Measurements from ENCODE around the gene CLC.
"Not testable (repeated sequence)": the region's sequence is repeated elsewhere in the genome, so short reads cannot be mapped to it uniquely, and the experiment has no call there.

CLC gene

DNA sequence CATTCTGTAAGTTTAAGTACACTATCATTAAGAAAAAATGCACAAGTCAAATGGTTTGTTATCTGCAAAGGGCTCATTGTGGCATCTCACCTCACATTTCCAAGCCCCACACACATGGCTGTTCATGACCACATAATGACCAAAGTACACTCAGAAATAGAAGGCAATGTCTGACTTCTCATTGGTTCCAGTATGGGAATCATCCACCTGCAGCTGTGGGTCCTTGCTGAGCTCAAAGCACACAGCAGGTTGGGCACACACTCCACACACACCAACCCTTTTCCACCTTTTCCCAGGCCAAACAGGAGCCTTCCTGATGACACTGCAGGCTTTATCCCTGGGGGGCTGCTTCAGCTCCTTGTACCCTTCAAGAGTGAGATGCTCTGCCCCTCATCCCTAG lies 11.8 kb downstream of the CLC start:
- Histone ChIP-seq H3K36me3 (ENCODE audit: control insufficient read depth, insufficient read depth, low read length) (no peaks in the 10 kb centered on the region), H3K4me3 (ENCODE audit: low read length) (no peak overlapping the region), H3K27me3 (ENCODE audit: control insufficient read depth, insufficient read depth, low read length) (no peaks in the 10 kb centered on the region), H3K9ac (ENCODE audit: low read length) (no peak overlapping the region), H3K4me1 (ENCODE audit: control insufficient read depth, insufficient read depth, low read length) (no peaks in the 10 kb centered on the region), H3K27ac (ENCODE audit: low read depth, low read length) (no peak overlapping the region)

DNA sequence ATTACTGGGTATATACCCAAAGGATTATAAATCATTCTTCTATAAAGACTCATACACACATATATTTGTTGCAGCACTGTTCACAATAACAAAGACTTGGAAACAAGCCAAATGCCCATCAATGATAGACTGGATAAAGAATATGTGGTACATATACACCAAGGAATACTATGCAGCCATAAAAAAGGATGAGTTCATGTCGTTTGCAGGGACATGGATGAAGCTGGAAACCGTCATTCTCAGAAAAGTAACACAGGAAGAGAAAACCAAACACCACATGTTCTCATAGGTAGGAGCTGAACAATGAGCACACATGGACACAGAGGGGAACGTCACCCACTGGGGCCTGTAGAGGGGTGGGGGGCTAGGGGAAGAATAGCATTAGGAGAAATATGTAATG lies 17.7 kb downstream of the CLC start:
- not testable (repeated sequence) for H3K4me1 ChIP-seq (ENCODE audit: control insufficient read depth, insufficient read depth, low read length); H3K27ac ChIP-seq (ENCODE audit: low read depth, low read length); H3K27me3 ChIP-seq (ENCODE audit: control insufficient read depth, insufficient read depth, low read length); H3K36me3 ChIP-seq (ENCODE audit: control insufficient read depth, insufficient read depth, low read length); H3K9ac ChIP-seq (ENCODE audit: low read length); H3K4me3 ChIP-seq (ENCODE audit: low read length)

DNA sequence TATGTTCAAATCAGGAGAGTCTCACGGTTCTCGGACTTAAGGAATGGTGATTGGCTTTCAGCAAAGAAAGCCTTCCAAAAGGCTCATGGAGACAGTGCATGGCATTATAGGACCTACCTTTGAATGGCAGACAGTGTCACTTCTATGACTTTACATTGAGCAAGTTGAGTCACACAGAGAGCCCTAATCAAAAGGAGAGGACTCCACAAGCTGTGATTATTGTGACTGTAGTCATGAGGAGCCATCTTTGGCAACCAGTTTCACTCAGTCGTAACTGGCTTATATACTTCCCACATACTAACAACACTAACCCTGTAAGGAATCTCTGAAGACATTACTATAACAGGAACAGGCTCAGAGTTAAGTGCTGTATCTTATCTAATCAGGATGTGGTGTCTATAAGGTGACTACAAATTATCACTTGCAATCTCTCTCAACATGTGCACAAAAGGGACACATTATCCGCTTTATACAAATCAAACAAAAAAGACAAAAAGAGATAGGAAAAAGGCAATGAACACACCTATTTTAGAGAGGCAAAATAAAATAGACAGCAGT lies 27.4 kb downstream of the CLC start:
- H3K27ac ChIP-seq (ENCODE audit: low read depth, low read length): no peak overlapping the region
- H3K27me3 ChIP-seq (ENCODE audit: control insufficient read depth, insufficient read depth, low read length): no peaks in the 10 kb centered on the region
- no peak overlapping the region for H3K4me3 ChIP-seq (ENCODE audit: low read length)
- no peaks in the 10 kb centered on the region for H3K36me3 ChIP-seq (ENCODE audit: control insufficient read depth, insufficient read depth, low read length)
- no peak overlapping the region for H3K9ac ChIP-seq (ENCODE audit: low read length)
- no peaks in the 10 kb centered on the region for H3K4me1 ChIP-seq (ENCODE audit: control insufficient read depth, insufficient read depth, low read length)

DNA sequence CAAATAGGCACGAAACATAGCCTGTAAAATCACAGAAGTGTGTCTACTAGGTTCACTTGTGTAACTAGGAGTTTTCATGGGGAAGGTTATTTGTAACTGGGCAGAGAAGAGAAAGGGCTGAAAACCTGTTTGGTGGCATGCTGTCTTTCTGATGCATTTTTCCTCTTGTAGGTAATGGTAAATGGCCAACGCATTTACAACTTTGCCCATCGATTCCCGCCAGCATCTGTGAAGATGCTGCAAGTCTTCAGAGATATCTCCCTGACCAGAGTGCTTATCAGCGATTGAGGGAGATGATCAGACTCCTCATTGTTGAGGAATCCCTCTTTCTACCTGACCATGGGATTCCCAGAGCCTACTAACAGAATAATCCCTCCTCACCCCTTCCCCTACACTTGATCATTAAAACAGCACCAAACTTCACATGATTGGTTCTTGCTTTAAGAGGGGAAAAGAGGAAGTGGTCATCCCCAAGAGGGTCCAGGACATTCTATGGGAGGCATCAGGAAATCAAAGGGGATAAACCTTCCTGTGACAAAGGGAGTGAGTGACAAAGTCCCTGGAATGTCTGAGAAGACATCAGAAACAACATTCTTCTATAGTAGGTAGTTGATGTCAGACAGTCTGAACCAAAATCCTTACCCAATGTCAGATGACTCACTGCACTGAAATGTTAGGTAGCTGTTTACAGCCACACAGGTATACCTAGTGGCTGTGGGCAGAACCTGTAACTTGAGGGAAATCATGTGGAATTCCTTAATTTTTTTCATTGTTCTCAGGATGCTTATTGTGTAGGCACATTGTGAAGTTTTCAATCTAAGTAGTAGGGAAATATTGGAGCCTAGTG lies 28.6 kb downstream of the CLC start:
- Histone ChIP-seq H3K9ac (ENCODE audit: low read length) (no peak overlapping the region), H3K27ac (ENCODE audit: low read depth, low read length) (no peak overlapping the region), H3K4me1 (ENCODE audit: control insufficient read depth, insufficient read depth, low read length) (no peaks in the 10 kb centered on the region), H3K4me3 (ENCODE audit: low read length) (no peak overlapping the region), H3K36me3 (ENCODE audit: control insufficient read depth, insufficient read depth, low read length) (no peaks in the 10 kb centered on the region), H3K27me3 (ENCODE audit: control insufficient read depth, insufficient read depth, low read length) (no peaks in the 10 kb centered on the region)

DNA sequence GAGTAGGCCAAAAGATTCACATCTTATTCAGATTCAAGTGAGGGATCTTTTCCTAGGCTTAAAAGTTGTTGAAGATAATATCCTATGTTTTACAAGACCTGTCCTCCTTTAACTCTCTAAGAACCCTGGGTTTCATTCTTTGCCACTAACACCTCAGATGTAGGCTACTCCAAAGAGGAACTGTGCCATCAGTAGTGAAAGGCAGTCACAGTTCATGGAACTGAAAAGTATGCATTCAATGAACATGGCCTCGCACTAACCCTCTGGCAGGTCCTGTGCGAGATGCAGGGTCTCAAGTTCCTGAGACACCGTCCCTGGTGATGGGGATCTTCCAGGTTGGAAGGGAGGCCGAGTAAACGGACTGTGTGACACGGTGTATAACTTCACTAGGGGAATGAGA lies 29.2 kb downstream of the CLC start:
- Histone ChIP-seq H3K27me3 (ENCODE audit: control insufficient read depth, insufficient read depth, low read length) (no peaks in the 10 kb centered on the region), H3K4me3 (ENCODE audit: low read length) (no peak overlapping the region), H3K9ac (ENCODE audit: low read length) (no peak overlapping the region), H3K4me1 (ENCODE audit: control insufficient read depth, insufficient read depth, low read length) (no peaks in the 10 kb centered on the region), H3K36me3 (ENCODE audit: control insufficient read depth, insufficient read depth, low read length) (no peaks in the 10 kb centered on the region), H3K27ac (ENCODE audit: low read depth, low read length) (no peak overlapping the region)

DNA sequence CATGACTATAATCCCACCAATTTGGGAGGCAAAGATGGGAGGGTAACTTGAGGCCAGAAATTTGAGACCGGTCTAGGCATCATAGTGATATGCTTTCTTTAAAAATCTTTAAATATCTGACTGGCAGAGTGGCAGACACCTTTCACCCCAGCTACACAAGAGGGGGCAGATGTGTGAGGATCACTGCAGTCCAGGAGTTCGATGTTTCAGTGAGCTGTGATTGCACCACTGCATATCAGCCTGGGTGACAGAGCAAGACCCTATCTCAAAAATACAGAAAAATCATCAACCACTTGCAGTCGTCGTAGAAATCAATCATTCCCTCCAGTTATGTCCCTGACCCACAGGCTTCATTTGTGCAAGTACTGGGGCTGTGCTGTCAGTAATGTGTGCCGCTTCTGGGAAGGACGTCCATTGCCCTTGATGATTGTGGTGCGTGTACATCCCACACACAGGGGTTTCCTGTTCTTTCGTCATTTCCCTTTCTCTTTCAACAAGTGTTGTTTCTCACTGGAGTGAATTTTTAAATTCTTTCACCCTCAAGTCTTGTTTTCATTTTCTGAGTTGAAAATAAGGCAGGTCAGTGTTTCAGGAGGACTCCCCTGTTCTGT lies 32.1 kb downstream of the CLC start:
- Histone ChIP-seq H3K27me3 (ENCODE audit: control insufficient read depth, insufficient read depth, low read length) (no peaks in the 10 kb centered on the region), H3K9ac (ENCODE audit: low read length) (no peak overlapping the region), H3K36me3 (ENCODE audit: control insufficient read depth, insufficient read depth, low read length) (no peaks in the 10 kb centered on the region), H3K4me3 (ENCODE audit: low read length) (no peak overlapping the region), H3K4me1 (ENCODE audit: control insufficient read depth, insufficient read depth, low read length) (no peaks in the 10 kb centered on the region), H3K27ac (ENCODE audit: low read depth, low read length) (no peak overlapping the region)

DNA sequence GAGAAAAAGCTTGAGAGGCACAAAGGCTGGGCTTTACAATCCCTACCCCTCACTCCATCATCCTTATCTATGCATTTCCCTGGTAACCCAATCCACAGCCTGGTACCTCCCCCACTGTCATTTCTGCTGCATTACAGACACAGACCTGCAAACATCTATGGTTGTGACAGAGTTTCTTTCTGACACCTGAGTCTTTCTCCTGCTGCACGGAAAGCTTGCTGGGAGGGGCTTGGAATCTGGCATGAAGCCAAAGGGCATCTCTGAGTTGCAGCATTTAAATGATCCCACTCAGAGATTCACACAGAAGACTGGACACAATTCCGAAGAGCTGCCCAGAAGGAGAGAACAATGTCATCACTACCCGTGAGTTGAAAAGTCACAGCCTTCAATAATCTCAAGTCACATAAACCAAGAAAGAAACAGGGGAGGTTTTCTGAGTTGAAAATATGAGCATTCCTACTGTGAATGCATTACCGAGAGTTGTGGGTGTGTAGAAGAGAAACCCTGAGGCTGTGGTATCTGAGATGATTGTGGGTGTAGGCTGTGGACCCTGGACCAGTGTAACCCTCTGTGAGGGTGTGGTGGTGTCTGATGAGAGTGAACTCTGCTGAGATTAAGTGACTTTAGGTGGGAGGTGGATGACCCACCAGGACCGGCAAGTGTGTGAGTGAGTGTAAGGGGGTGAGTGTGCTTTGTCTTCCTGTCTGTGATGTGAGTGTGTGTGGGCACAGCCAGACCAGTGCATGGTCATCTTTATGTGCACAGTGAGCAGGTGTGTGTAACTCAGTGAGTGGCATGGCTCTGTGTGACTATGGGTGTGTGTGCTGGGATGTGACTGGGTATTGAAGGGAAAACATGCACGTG lies 33.4 kb downstream of the CLC start, which contains the start of gene LGALS14:
Gene LGALS14 (plus strand): TSS at position 301 of the 864 bp plus-strand sequence. CDS start 48 bp downstream, at position 349.
- no peaks in the 10 kb centered on the region for H3K27me3 ChIP-seq (ENCODE audit: control insufficient read depth, insufficient read depth, low read length)

DNA sequence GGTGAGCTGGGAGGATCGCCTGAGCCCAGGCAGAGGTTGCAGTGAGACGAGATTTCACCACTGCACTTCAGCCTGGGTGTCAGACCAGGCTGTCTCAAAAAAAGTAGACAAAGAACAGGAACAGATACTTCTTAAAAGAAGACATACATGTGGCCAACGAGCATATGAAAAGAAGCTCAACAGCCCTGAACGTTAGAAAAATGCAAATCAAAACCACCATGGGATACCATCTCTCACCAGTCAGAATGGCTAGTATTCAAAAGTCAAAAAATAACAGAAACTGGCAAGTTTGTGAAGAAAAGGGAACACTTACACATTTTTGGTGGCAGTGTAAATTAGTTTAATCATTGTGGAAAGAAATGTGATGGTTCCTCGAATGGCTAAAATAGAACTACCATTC lies 36.5 kb downstream of the CLC start:
- H3K9ac ChIP-seq (ENCODE audit: low read length): no peak overlapping the region
- no peaks in the 10 kb centered on the region for H3K36me3 ChIP-seq (ENCODE audit: control insufficient read depth, insufficient read depth, low read length)
- H3K27me3 ChIP-seq (ENCODE audit: control insufficient read depth, insufficient read depth, low read length): no peaks in the 10 kb centered on the region
- no peak overlapping the region for H3K27ac ChIP-seq (ENCODE audit: low read depth, low read length)
- H3K4me3 ChIP-seq (ENCODE audit: low read length): no peak overlapping the region
- no peaks in the 10 kb centered on the region for H3K4me1 ChIP-seq (ENCODE audit: control insufficient read depth, insufficient read depth, low read length)

More for the DNA sequence above, 33.4 kb downstream of the CLC start, which contains the start of gene LGALS14:
- no peak within 1 kb of the TSS for H3K27ac ChIP-seq (ENCODE audit: low read depth, low read length)
- no peaks in the 10 kb centered on the region for H3K4me1 ChIP-seq (ENCODE audit: control insufficient read depth, insufficient read depth, low read length)
- no peak within 1 kb of the TSS for H3K4me3 ChIP-seq (ENCODE audit: low read length)
- H3K36me3 ChIP-seq (ENCODE audit: control insufficient read depth, insufficient read depth, low read length): no peaks in the 10 kb centered on the region
- no peak within 1 kb of the TSS for H3K9ac ChIP-seq (ENCODE audit: low read length)

DNA sequence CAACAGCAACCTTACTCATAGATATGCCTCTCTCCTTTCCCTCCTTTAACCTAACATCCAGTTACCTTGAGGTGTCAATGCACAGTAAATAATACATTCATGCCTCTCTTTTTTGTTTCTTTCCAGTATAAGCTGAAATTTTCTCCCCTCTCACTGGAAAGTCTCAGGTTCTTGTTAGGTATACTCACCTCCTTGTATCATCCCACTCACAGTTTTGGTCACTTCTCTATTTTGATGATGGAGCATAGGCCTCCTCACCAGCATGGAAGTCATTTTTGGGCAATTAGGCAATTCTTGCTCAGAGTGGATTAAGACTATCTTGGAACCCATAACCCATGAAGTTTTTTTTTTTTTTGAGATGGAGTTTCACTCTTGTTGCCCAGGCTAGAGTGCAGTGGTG lies 39.3 kb downstream of the CLC start:
- H3K9ac ChIP-seq (ENCODE audit: low read length): no peak overlapping the region
- no peak overlapping the region for H3K4me3 ChIP-seq (ENCODE audit: low read length)
- H3K27ac ChIP-seq (ENCODE audit: low read depth, low read length): no peak overlapping the region
- no peaks in the 10 kb centered on the region for H3K4me1 ChIP-seq (ENCODE audit: control insufficient read depth, insufficient read depth, low read length)
- H3K27me3 ChIP-seq (ENCODE audit: control insufficient read depth, insufficient read depth, low read length): no peaks in the 10 kb centered on the region
- H3K36me3 ChIP-seq (ENCODE audit: control insufficient read depth, insufficient read depth, low read length): no peaks in the 10 kb centered on the region

DNA sequence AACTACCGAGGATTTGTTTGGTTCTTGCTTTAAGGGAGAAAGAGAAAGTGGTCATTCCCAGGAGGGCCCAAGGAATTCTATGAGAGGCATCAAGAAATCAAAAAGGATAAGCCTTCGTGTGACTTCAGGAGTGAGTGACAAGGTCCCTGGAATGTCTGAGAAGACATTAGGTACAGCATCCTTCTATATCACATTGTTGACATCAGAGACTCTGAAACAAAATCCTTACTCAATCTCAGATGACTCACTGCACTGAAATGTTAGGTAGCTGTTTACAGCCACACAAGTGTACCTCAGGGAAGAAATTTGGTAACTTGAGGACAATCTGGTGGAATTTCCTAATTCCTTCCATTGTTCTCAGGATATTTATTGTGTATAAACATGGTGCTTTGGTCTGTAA lies 41.4 kb downstream of the CLC start:
- Histone ChIP-seq H3K9ac (ENCODE audit: low read length) (no peak overlapping the region), H3K27me3 (ENCODE audit: control insufficient read depth, insufficient read depth, low read length) (no peaks in the 10 kb centered on the region), H3K36me3 (ENCODE audit: control insufficient read depth, insufficient read depth, low read length) (no peaks in the 10 kb centered on the region), H3K4me1 (ENCODE audit: control insufficient read depth, insufficient read depth, low read length) (no peaks in the 10 kb centered on the region), H3K27ac (ENCODE audit: low read depth, low read length) (no peak overlapping the region), H3K4me3 (ENCODE audit: low read length) (no peak overlapping the region)

DNA sequence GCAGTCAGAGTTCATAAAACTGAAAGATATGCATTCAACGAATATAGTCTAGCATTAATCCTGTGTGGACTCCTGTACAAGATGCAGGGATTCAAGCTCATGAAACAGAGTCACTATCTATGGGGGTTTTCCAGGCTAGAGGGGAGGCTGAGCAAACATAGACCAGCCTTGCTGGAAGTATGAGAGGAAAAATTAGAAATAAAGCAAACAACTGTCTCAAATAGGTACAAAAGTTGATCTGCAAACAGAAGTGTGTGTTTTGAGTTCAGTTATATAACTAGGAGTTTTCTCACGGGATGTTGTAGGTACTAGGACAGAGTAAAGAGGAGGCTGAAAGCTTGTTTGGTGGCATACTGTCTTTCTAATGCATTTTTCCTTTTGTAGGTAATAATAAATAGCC lies 42.1 kb downstream of the CLC start:
- Histone ChIP-seq H3K36me3 (ENCODE audit: control insufficient read depth, insufficient read depth, low read length) (no peaks in the 10 kb centered on the region), H3K27ac (ENCODE audit: low read depth, low read length) (no peak overlapping the region), H3K4me3 (ENCODE audit: low read length) (no peak overlapping the region), H3K27me3 (ENCODE audit: control insufficient read depth, insufficient read depth, low read length) (no peaks in the 10 kb centered on the region), H3K9ac (ENCODE audit: low read length) (no peak overlapping the region), H3K4me1 (ENCODE audit: control insufficient read depth, insufficient read depth, low read length) (no peaks in the 10 kb centered on the region)

DNA sequence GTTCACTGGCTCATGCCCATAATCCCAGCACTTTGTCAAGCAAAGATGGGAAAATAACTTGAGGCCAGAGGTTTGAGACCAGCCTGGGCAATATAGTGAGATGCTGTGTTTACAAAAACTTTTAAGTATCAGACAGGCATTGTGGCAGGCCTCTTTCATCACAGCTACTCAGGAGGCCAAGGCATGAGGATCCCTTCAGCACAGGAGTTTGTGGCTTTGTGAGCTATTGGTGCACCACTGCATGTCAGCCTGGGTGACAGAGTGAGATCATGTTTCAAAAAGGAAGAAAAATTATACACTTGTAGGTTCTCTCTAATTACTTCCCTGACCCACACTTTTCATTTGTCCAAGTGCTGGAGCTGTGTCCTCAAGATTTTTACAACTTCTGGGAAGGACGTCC lies 45.0 kb downstream of the CLC start:
- H3K27me3 ChIP-seq (ENCODE audit: control insufficient read depth, insufficient read depth, low read length): no peaks in the 10 kb centered on the region
- no peaks in the 10 kb centered on the region for H3K36me3 ChIP-seq (ENCODE audit: control insufficient read depth, insufficient read depth, low read length)
- no peak overlapping the region for H3K9ac ChIP-seq (ENCODE audit: low read length)
- H3K27ac ChIP-seq (ENCODE audit: low read depth, low read length): no peak overlapping the region
- H3K4me1 ChIP-seq (ENCODE audit: control insufficient read depth, insufficient read depth, low read length): no peaks in the 10 kb centered on the region
- H3K4me3 ChIP-seq (ENCODE audit: low read length): no peak overlapping the region
